Fibroblast of lung (primary cell): ENCODE data around the gene BTBD7. TPM values are rescaled to one million over a fixed set of nuclear protein-coding genes. Genes with fewer than 3 reads are reported as not detected.

Source experiments
- DNase-seq, 2 donors: peaks; one replicate each; pipeline versions ENCODE4 v3.0.0 to v3.0.0-alpha.2; 2010; ENCODE audit warnings: low read depth in 2 of 2
- H2AFZ ChIP-seq: 2 replicates; pipeline ENCODE4 v1.5.1; 2012; ENCODE audit warnings: low read length, control low read depth, inconsistent platforms
- H3K27ac ChIP-seq: 2 replicates; pipeline ENCODE4 v1.5.1; 2011; ENCODE audit warnings: low read length, control low read depth; ENCODE audit not compliant: insufficient read depth
- H3K27me3 ChIP-seq: 2 replicates; pipeline ENCODE4 v1.5.1; 2011; ENCODE audit warnings: mild to moderate bottlenecking, low read length; ENCODE audit not compliant: control insufficient read depth, insufficient read depth
- H3K36me3 ChIP-seq: 2 replicates; pipeline ENCODE4 v1.5.1; 2011; ENCODE audit warnings: low read length; ENCODE audit not compliant: control insufficient read depth, insufficient read depth
- H3K4me1 ChIP-seq: 2 replicates; pipeline ENCODE4 v1.5.1; 2011; ENCODE audit warnings: low read length; ENCODE audit not compliant: control insufficient read depth, insufficient read depth; ENCODE audit errors: extremely low read depth
- H3K4me2 ChIP-seq: 2 replicates; pipeline ENCODE4 v1.5.1; 2011; ENCODE audit warnings: low read length, control low read depth; ENCODE audit not compliant: insufficient read depth; ENCODE audit errors: extremely low read depth
- H3K4me3 ChIP-seq, 4 experiments: fragments of 200-600 bp in 1 of 4; sonication (generic) in 1 of 4; replicated peaks in 1 of 4; 2 replicates each; pipeline ENCODE4 v1.5.1; 2011 to 2016; ENCODE audit warnings: low read length in 4 of 4, low read depth in 3 of 4, mild to moderate bottlenecking in 3 of 4, control low read depth in 2 of 4, inconsistent platforms in 1 of 4, mixed read lengths in 1 of 4; ENCODE audit not compliant: insufficient read depth in 1 of 4; ENCODE audit errors: control extremely low read depth in 1 of 4
- H3K79me2 ChIP-seq: 2 replicates; pipeline ENCODE4 v1.5.1; 2012; ENCODE audit warnings: mild to moderate bottlenecking, low read length, inconsistent platforms; ENCODE audit not compliant: control insufficient read depth, insufficient read depth
- H3K9ac ChIP-seq: 2 replicates; pipeline ENCODE4 v1.5.1; 2011; ENCODE audit warnings: mild to moderate bottlenecking, low read length, control low read depth; ENCODE audit not compliant: insufficient read depth
- H3K9me3 ChIP-seq: 2 replicates; pipeline ENCODE4 v1.5.1; 2012; ENCODE audit warnings: low read depth, low read length; ENCODE audit not compliant: control insufficient read depth, insufficient read depth
- H4K20me1 ChIP-seq: 2 replicates; pipeline ENCODE4 v1.5.1; 2011; ENCODE audit warnings: low read length; ENCODE audit not compliant: control insufficient read depth, insufficient read depth; ENCODE audit errors: extremely low read depth
- EZH2 ChIP-seq: IDR thresholded peaks from 2 replicates; pipeline ENCODE4 v1.5.1; 2012; ENCODE audit warnings: low read length, control low read depth, mild to moderate bottlenecking; ENCODE audit errors: missing control alignments
- polyA plus RNA-seq, 2 donors: library from polyadenylated mRNA; depleted of rRNA in 1 of 2; stranded (reverse) in 1 of 2; unstranded in 1 of 2; fragments of >200 nt; gene quantifications; 2 replicates each; pipeline ENCODE4 v1.2.1, GENCODE V29; 2011 to 2012; ENCODE audit warnings: missing spikeins in 1 of 2
- total RNA-seq: library from RNA; depleted of rRNA; stranded (reverse); fragments of >200 nt; gene quantifications from 2 replicates; pipeline ENCODE4 v1.2.1, GENCODE V29; 2014
- TF ChIP-seq, protein P1 (sequence below), 2 donors: IDR thresholded peaks in 1 of 2; conservative IDR thresholded peaks in 1 of 2; 1 replicate in 1 of 2; 2 replicates in 1 of 2; pipeline ENCODE4 v1.5.1; 2011 to 2012; ENCODE audit warnings: low read length in 2 of 2, control low read depth in 1 of 2, inconsistent platforms in 1 of 2, low read depth in 1 of 2, mild to moderate bottlenecking in 1 of 2

Gene BTBD7
- total and polyA plus RNA-seq, 2 donors (not counting 1 experiment from before 2014, with no cell fraction given), result 20.5 to 25.9 TPM

DNA sequence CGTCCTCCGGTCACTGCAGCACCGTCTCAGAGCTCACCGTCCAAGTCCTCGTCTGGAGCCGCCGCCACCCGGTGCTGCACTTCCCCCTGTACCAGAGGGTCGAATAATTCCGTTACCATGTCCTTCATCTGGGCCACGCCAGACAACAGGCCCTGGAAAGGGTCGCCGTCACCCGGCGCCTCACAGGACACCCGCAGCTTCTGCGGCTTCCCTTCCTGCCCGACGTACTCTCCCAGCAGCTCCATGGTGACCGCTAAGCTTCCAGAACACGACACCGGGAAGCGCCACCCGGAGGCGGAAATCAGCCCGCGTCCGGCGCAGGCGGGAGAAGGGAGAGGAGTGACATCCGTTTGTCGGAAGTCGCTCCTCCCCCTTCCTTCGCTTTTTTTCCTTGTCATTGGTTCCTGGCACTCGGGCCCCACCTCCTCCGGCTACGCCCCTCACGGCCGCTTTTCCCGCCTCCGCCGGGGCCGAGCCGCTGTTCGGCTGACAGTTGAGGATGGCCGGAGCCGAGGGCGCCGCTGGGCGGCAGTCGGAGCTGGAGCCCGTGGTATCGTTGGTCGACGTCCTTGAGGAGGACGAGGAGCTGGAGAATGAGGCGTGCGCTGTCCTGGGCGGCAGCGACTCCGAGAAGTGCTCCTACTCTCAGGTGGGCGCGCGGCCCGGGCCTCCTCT lies 125.9 kb downstream of the BTBD7 start, which contains the start of the genes GON7 and UBR7:
Gene GON7 (minus strand): TSS at position 273 of the 675 bp plus-strand sequence. CDS start 28 bp downstream, at position 245.
Gene UBR7 (plus strand): TSS at position 464 of the 675 bp plus-strand sequence. CDS start 36 bp downstream, at position 500.
- no peaks in the 10 kb centered on the region for H3K27me3 ChIP-seq
- H3K27ac ChIP-seq, result peak within 1 kb of the TSS; percentile 77
- H3K4me3 ChIP-seq, result peak within 1 kb of the TSS; percentile 56 to 91 (median 76)
- no peaks in the 10 kb centered on the region for H3K9me3 ChIP-seq
- peak within 1 kb of the TSS; percentile 95 for H2AFZ ChIP-seq
- H3K4me2 ChIP-seq, result peak within 1 kb of the TSS; percentile 97
- H3K36me3 ChIP-seq, result no peaks in the 10 kb centered on the region
- peak within 1 kb of the TSS; percentile 73 for H3K9ac ChIP-seq
- TF ChIP-seq, protein P1, sequence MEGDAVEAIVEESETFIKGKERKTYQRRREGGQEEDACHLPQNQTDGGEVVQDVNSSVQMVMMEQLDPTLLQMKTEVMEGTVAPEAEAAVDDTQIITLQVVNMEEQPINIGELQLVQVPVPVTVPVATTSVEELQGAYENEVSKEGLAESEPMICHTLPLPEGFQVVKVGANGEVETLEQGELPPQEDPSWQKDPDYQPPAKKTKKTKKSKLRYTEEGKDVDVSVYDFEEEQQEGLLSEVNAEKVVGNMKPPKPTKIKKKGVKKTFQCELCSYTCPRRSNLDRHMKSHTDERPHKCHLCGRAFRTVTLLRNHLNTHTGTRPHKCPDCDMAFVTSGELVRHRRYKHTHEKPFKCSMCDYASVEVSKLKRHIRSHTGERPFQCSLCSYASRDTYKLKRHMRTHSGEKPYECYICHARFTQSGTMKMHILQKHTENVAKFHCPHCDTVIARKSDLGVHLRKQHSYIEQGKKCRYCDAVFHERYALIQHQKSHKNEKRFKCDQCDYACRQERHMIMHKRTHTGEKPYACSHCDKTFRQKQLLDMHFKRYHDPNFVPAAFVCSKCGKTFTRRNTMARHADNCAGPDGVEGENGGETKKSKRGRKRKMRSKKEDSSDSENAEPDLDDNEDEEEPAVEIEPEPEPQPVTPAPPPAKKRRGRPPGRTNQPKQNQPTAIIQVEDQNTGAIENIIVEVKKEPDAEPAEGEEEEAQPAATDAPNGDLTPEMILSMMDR (conservative IDR thresholded peaks at IDR 0.05 in 1 of 2, IDR thresholded peaks at IDR 0.05 in 1 of 2; ENCODE audit: low read depth in 1 of 2, low read length in 2 of 2), result peak in 1 of 2 donors; percentile 39
- TF ChIP-seq EZH2, result no peak
- peak; percentile 95 to 97 for DNase-seq
- peaks cover 2% of the 10 kb centered on the region for H3K4me1 ChIP-seq
- peaks cover 33% of the 10 kb centered on the region for H3K79me2 ChIP-seq
- H4K20me1 ChIP-seq, result no peaks in the 10 kb centered on the region

DNA sequence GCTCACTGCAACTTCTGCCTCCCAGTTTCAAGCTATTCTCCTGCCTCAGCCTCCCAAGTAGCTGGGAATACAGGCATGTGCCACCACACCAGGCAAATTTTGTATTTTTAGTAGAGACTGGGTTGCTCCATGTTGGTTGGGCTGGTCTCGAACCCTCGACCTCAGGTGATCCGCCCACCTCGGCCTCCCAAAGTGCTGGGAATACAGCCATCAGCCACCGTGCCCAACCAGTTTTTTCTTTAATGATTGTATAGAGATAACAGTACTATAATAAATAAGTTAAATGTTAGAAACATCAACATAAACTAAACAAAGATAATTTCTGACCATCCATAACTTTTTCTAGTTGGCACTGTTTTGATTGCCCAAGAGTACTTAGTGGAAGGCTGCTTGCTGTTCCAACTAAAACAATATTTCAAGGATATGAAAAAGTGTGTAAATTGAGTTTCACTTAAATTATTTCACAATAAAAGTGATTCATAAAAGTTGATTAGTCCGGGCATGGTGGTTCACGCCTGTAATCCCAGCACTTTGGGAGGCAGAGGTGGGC lies 131.6 kb downstream of the BTBD7 start:
- Histone ChIP-seq H2AFZ (no peak overlapping the region), H3K79me2 (peaks cover 15% of the 10 kb centered on the region), H3K9me3 (no peaks in the 10 kb centered on the region), H3K36me3 (no peaks in the 10 kb centered on the region), H3K27ac (no peak overlapping the region), H4K20me1 (no peaks in the 10 kb centered on the region), H3K4me3 (no peak overlapping the region), H3K27me3 (no peaks in the 10 kb centered on the region), H3K4me1 (no peaks in the 10 kb centered on the region), H3K9ac (no peak overlapping the region), H3K4me2 (no peak overlapping the region)
- TF ChIP-seq, protein P1 (conservative IDR thresholded peaks at IDR 0.05 in 1 of 2, IDR thresholded peaks at IDR 0.05 in 1 of 2; ENCODE audit: low read depth in 1 of 2, low read length in 2 of 2), result no peak
- no peak for TF ChIP-seq EZH2
- no peak for DNase-seq

DNA sequence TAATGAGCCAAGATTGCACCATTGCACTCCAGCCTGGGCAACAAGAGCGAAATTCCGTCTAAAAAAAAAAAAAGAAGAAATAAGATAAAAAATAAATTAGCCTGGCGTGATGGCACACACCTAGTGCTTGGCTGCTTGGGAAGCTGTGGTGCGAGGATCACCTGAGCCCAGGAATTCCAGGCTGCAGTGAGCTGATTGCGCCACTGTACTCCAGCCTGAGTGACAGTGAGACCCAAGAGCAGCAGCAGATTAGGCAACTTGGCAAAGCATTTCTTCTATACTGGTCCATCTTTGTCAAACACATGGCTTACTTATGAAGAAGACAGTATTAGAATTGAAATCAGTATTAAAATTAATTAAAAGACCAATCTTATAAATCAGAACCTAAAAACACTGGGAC lies 132.3 kb downstream of the BTBD7 start:
- Histone ChIP-seq H3K4me1 (no peaks in the 10 kb centered on the region), H3K27me3 (no peaks in the 10 kb centered on the region), H3K27ac (no peak overlapping the region), H3K4me2 (no peak overlapping the region), H3K4me3 (no peak overlapping the region), H4K20me1 (no peaks in the 10 kb centered on the region), H3K79me2 (peaks cover 10% of the 10 kb centered on the region), H3K36me3 (no peaks in the 10 kb centered on the region), H3K9me3 (no peaks in the 10 kb centered on the region), H3K9ac (no peak overlapping the region), H2AFZ (no peak overlapping the region)
- no peak for TF ChIP-seq EZH2
- TF ChIP-seq, protein P1 (conservative IDR thresholded peaks at IDR 0.05 in 1 of 2, IDR thresholded peaks at IDR 0.05 in 1 of 2; ENCODE audit: low read depth in 1 of 2, low read length in 2 of 2), result no peak
- DNase-seq, result no peak
